GM18861 (cell line): ENCODE results near the gene NCR3LG1.
"Not testable (repeated sequence)": the region's sequence is repeated elsewhere in the genome, so short reads cannot be mapped to it uniquely, and the experiment has no call there.

Experiments used
- ATAC-seq: cut with Tn5 transposase; IDR thresholded peaks from one replicate; pipeline ENCODE4 v1.9.1; 2021; ENCODE audit not compliant: unreplicated experiment

NCR3LG1 gene

DNA sequence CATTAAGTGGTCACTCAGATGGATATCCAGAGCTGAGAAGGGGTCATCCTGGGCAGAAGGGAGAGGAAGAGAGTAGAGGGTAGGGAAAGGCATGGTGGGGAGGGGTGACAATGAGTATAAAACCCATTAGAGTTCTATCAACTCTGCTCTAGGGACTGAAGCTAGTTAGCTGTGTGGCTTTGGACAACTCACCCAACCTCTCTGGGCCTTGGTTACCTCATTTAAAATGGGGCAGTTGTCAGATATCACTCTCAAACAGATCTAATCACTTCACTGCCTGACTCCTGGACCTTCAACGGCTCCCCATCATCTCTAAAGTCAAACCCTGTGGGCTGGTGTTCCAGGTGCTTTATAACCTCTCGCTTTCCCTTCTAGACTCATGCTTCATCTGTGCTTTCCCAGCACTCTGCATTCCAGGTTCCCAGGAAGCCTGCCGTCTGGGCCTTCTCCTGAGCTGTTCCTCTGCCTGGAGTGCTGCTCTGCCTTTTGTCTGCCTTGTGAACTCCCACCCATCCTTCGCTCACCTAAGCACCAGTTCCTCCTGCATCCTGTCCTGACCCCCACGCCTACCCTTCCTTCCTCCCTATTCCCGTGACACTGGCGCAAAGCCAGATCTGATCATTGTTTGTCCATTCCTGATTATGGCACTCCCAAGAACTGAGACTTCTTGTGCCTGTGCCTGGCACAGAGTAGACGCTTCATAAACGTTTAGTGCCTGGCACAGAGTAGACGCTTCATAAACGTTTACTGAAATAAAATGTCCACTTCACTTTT, 59.2 kb downstream of the NCR3LG1 start:
- no peak for ATAC-seq

GRCh38 chr11:17411418-17411817, 59.8 kb downstream of the NCR3LG1 start:
- no peak for ATAC-seq

DNA sequence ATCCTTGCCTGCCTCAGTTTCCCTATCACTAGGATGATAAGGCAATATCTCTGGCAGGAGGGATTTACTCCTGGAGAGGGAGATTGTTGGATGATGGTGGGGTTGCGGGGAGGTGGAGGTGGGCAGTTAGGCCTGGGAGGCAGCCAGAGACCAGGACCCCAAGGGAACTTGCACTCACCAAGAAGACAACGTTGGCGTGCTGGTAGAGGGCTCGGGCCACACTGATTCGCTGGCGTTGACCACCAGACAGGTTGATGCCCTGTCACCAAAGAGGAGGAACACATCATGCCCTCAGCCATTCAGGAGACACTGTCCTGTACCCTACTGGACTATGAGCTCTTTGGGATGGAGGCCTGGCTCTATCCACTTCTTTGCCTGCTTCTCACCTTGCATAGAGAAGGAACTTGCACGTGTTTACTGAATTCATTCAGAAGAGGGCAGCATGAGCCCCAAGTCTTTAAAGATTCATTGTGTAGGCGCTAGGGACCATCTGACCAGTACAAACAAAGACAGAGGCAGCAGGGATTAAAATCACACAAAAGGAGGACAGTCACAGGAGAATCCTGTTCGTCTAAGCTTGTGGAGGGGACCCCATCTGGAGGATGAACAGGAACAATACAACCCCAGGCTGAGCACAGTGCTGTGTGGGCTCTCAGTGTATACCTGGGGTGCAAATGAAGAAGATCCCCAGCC, 61.0 kb downstream of the NCR3LG1 start:
- ATAC-seq, result no peak

GRCh38 chr11:17413414-17414316, 62.1 kb downstream of the NCR3LG1 start:
- no peak for ATAC-seq

GRCh38 chr11:17414317-17414737, 62.7 kb downstream of the NCR3LG1 start:
- no peak for ATAC-seq

DNA sequence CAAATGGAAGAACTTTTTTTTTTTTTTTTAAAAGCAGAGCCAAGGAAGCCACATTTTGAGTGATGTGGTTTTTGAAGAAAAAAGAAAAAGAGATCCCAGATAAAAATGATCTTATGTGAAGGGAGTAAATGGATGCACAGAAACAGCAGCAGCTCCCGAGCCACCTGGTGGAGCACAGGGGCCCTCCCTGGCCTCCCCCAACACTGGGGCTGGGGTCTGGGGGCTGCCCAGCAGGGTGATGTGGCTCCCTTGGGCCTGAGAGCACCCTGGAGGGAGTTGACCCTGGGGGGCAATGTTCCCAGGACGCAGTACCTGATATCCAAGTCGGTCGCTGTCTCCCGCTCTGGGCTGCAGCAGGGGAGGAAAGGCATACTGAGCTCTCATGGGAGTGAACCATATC, 63.4 kb downstream of the NCR3LG1 start:
- no peak for ATAC-seq

GRCh38 chr11:17415523-17416104, 64.0 kb downstream of the NCR3LG1 start:
- ATAC-seq, result no peak

DNA sequence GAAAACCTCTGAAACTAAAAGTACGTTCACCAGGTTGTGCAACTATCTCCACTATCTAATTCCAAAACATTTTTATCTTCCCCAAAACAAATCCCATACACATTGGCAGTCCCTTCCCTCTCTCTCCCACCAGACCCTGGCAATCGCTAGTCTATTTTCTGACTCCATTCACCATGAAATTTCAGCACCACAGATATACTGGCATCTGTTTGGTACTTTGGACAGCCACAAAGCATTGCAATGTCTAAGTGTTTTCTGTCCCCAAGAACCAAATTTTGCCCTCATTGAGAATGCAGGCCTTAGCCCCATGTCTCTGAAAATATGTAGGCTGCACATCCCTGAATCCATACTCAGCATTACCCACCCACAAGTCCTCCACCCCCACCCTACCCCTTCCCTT, 64.9 kb downstream of the NCR3LG1 start:
- no peak for ATAC-seq

- no peak for ATAC-seq
Measured at GRCh38 chr11:17418444-17419081, 67.0 kb downstream of the NCR3LG1 start.

GRCh38 chr11:17421781-17422180, 70.2 kb downstream of the NCR3LG1 start:
- ATAC-seq, result no peak

GRCh38 chr11:17423533-17424310, 72.1 kb downstream of the NCR3LG1 start:
- ATAC-seq, result no peak

GRCh38 chr11:17426233-17426632, 74.6 kb downstream of the NCR3LG1 start:
- ATAC-seq, result not testable (repeated sequence)
